Fibroblast of villous mesenchyme (primary cell): Measurements from ENCODE around the gene IPO11. TPM values are rescaled to one million over a fixed set of nuclear protein-coding genes. Genes with fewer than 3 reads are reported as not detected.

Experiments
- DNase-seq: peaks from one replicate; pipeline ENCODE4 v3.0.0-alpha.2; 2010; ENCODE audit warnings: low read depth
- H3K4me3 ChIP-seq: 2 replicates; pipeline ENCODE4 v1.5.1; 2011; ENCODE audit warnings: low read depth, mild to moderate bottlenecking, low read length
- CTCF ChIP-seq: IDR thresholded peaks from 2 replicates; pipeline ENCODE4 v1.5.1; 2012; ENCODE audit warnings: low read depth, mild to moderate bottlenecking, low read length; ENCODE audit not compliant: insufficient read depth
- total RNA-seq: library from RNA; depleted of rRNA; stranded (reverse); fragments of >200 nt; gene quantifications from 2 replicates; pipeline ENCODE4 v1.2.3, GENCODE V29; 2012

The IPO11 gene
- total RNA-seq, 1 donor: 34.5 TPM

- no peak for DNase-seq
- no peak overlapping the region for H3K4me3 ChIP-seq
- no peak for TF ChIP-seq CTCF
Measured at GRCh38 chr5:62640446-62640845, 227.9 kb downstream of the IPO11 start.

- no peak overlapping the region for H3K4me3 ChIP-seq
- DNase-seq: no peak
- TF ChIP-seq CTCF: no peak
Measured at GRCh38 chr5:62642468-62642867, 229.9 kb downstream of the IPO11 start.

GRCh38 chr5:62643556-62644451 lies 231.2 kb downstream of the IPO11 start:
- TF ChIP-seq CTCF: no peak
- no peak overlapping the region for H3K4me3 ChIP-seq
- no peak for DNase-seq

GRCh38 chr5:62645223-62645622 lies 232.7 kb downstream of the IPO11 start:
- no peak overlapping the region for H3K4me3 ChIP-seq
- DNase-seq: no peak
- no peak for TF ChIP-seq CTCF

- no peak for DNase-seq
- no peak for TF ChIP-seq CTCF
Measured at GRCh38 chr5:62647241-62647640, 234.7 kb downstream of the IPO11 start.

GRCh38 chr5:62649025-62649424 lies 236.5 kb downstream of the IPO11 start:
- DNase-seq: no peak
- no peak overlapping the region for H3K4me3 ChIP-seq
- TF ChIP-seq CTCF: no peak

More at GRCh38 chr5:62647241-62647640, 234.7 kb downstream of the IPO11 start:
- H3K4me3 ChIP-seq: no peak overlapping the region
